H9 (cell line): Measurements from ENCODE around the gene CEMIP2. TPM values are rescaled to one million over a fixed set of nuclear protein-coding genes. Genes with fewer than 3 reads are reported as not detected.

ENCODE experiments used
- DNase-seq: peaks from one replicate; pipeline ENCODE4 v3.0.0-alpha.2; 2017
- H2AFZ ChIP-seq: one replicate; pipeline ENCODE4 v1.6.1; 2013; ENCODE audit warnings: mild to moderate bottlenecking, low read length, control low read depth, moderate library complexity
- H2AK5ac ChIP-seq: 2 replicates; pipeline ENCODE4 v1.6.1; 2013; ENCODE audit warnings: low read length, control low read depth, mixed read lengths; ENCODE audit not compliant: insufficient read length
- H2BK120ac ChIP-seq: one replicate; pipeline ENCODE4 v1.6.1; 2013; ENCODE audit warnings: low read depth, mild to moderate bottlenecking, low read length, control low read depth, inconsistent platforms; ENCODE audit not compliant: poor library complexity, severe bottlenecking
- H2BK12ac ChIP-seq: 2 replicates; pipeline ENCODE4 v1.6.1; 2013; ENCODE audit warnings: low read length, control low read depth, mixed read lengths, low read depth; ENCODE audit not compliant: insufficient read length
- H2BK15ac ChIP-seq: 2 replicates; pipeline ENCODE4 v1.6.1; 2013; ENCODE audit warnings: low read depth, low read length, control low read depth
- H2BK20ac ChIP-seq: one replicate; pipeline ENCODE4 v1.6.1; 2013; ENCODE audit warnings: low read depth, mild to moderate bottlenecking, low read length, control low read depth, inconsistent platforms; ENCODE audit not compliant: poor library complexity, severe bottlenecking
- H2BK5ac ChIP-seq: 2 replicates; pipeline ENCODE4 v1.6.1; 2013; ENCODE audit warnings: low read length, control low read depth, mixed read lengths; ENCODE audit not compliant: insufficient read length
- H3K14ac ChIP-seq: 2 replicates; pipeline ENCODE4 v1.6.1; 2013; ENCODE audit warnings: low read length, control low read depth; ENCODE audit not compliant: insufficient read depth
- H3K18ac ChIP-seq: 2 replicates; pipeline ENCODE4 v1.6.1; 2013; ENCODE audit warnings: low read depth, mild to moderate bottlenecking, mixed read lengths, low read length, control low read depth; ENCODE audit not compliant: insufficient read length
- H3K23ac ChIP-seq: 2 replicates; pipeline ENCODE4 v1.6.1; 2013; ENCODE audit warnings: low read length, control low read depth, mixed read lengths, low read depth; ENCODE audit not compliant: insufficient read length
- H3K23me2 ChIP-seq: 2 replicates; pipeline ENCODE4 v1.6.1; 2013; ENCODE audit warnings: low read depth, mild to moderate bottlenecking, mixed read lengths, low read length, control low read depth; ENCODE audit not compliant: insufficient read length, poor library complexity, severe bottlenecking
- H3K27ac ChIP-seq: 2 replicates; pipeline ENCODE4 v1.5.1; 2013; ENCODE audit warnings: low read length, control low read depth, mixed read lengths, low read depth; ENCODE audit not compliant: insufficient read length
- H3K27me3 ChIP-seq: 2 replicates; pipeline ENCODE4 v1.6.1; 2013; ENCODE audit warnings: low read length, control low read depth, inconsistent platforms; ENCODE audit not compliant: insufficient read depth
- H3K4ac ChIP-seq: 2 replicates; pipeline ENCODE4 v1.6.1; 2013; ENCODE audit warnings: low read depth, mild to moderate bottlenecking, control low read depth, inconsistent platforms, low read length, moderate library complexity
- H3K4me1 ChIP-seq: 2 replicates; pipeline ENCODE4 v1.6.1; 2013; ENCODE audit warnings: low read length, control low read depth, inconsistent platforms; ENCODE audit not compliant: insufficient read depth
- H3K4me2 ChIP-seq: 2 replicates; pipeline ENCODE4 v1.6.1; 2013; ENCODE audit warnings: low read length, control low read depth, mixed read lengths; ENCODE audit not compliant: insufficient read length, insufficient read depth
- H3K56ac ChIP-seq: 2 replicates; pipeline ENCODE4 v1.6.1; 2013; ENCODE audit warnings: low read depth, mild to moderate bottlenecking, mixed read lengths, low read length, control low read depth; ENCODE audit not compliant: insufficient read length
- H3K79me1 ChIP-seq: 2 replicates; pipeline ENCODE4 v1.6.1; 2013; ENCODE audit warnings: low read depth, mild to moderate bottlenecking, moderate library complexity, low read length, control low read depth, inconsistent platforms; ENCODE audit not compliant: insufficient read depth, poor library complexity, severe bottlenecking
- H3K79me2 ChIP-seq: 2 replicates; pipeline ENCODE4 v1.6.1; 2013; ENCODE audit warnings: low read length, control low read depth, inconsistent platforms; ENCODE audit not compliant: insufficient read depth
- H3K9ac ChIP-seq: 2 replicates; pipeline ENCODE4 v1.6.1; 2013; ENCODE audit warnings: low read length, control low read depth, mixed read lengths; ENCODE audit not compliant: insufficient read length; ENCODE audit errors: extremely low read depth
- H3K9me3 ChIP-seq: one replicate; pipeline ENCODE4 v1.6.1; 2013; ENCODE audit warnings: low read depth, low read length, inconsistent platforms; ENCODE audit not compliant: control insufficient read depth
- H3T11ph ChIP-seq: one replicate; pipeline ENCODE4 v1.6.1; 2013; ENCODE audit warnings: mild to moderate bottlenecking, low read length, control low read depth, inconsistent platforms
- H4K20me1 ChIP-seq: one replicate; pipeline ENCODE4 v1.6.1; 2013; ENCODE audit not compliant: control insufficient read depth, insufficient read length, insufficient read depth
- H4K5ac ChIP-seq: 2 replicates; pipeline ENCODE4 v1.6.1; 2013; ENCODE audit warnings: low read depth, mild to moderate bottlenecking, mixed read lengths, low read length, control low read depth; ENCODE audit not compliant: insufficient read length
- H4K8ac ChIP-seq: replicated peaks from 2 replicates; pipeline ENCODE4 v1.6.1; 2013; ENCODE audit warnings: low read length, control low read depth, mixed read lengths, low read depth; ENCODE audit not compliant: insufficient read length
- H4K91ac ChIP-seq: 2 replicates; pipeline ENCODE4 v1.6.1; 2013; ENCODE audit warnings: low read depth, mild to moderate bottlenecking, moderate library complexity, mixed read lengths, low read length, control low read depth; ENCODE audit not compliant: insufficient read length
- H3K27ac Mint-ChIP-seq, 3 experiments: 2 replicates in 2 of 3; 3 replicates in 1 of 3; pipeline ENCODE4 v1.8.0; 2020 to 2021; ENCODE audit warnings: mixed read lengths in 3 of 3, mild to moderate bottlenecking in 1 of 3, moderate library complexity in 1 of 3
- H3K27me3 Mint-ChIP-seq: 2 replicates; pipeline ENCODE4 v1.8.0; 2021; ENCODE audit warnings: low read depth, mild to moderate bottlenecking, moderate library complexity, mixed read lengths
- H3K36me3 Mint-ChIP-seq, 3 experiments: 2 replicates in 2 of 3; 3 replicates in 1 of 3; pipeline ENCODE4 v1.8.0; 2020 to 2021; ENCODE audit warnings: low read depth in 3 of 3, mixed read lengths in 3 of 3; ENCODE audit not compliant: insufficient read depth in 1 of 3
- H3K4me1 Mint-ChIP-seq, 2 experiments: 2 replicates each; pipeline ENCODE4 v1.8.0; 2020; ENCODE audit warnings: mixed read lengths in 2 of 2
- H3K4me3 Mint-ChIP-seq, 2 experiments: 2 replicates in 1 of 2; 3 replicates in 1 of 2; pipeline ENCODE4 v1.8.0; 2020 to 2021; ENCODE audit warnings: mild to moderate bottlenecking in 2 of 2, mixed read lengths in 2 of 2, moderate library complexity in 1 of 2
- H3K9me3 Mint-ChIP-seq, 2 experiments: 2 replicates in 1 of 2; 3 replicates in 1 of 2; pipeline ENCODE4 v1.8.0; 2020; ENCODE audit warnings: mild to moderate bottlenecking in 2 of 2, mixed read lengths in 2 of 2, moderate library complexity in 1 of 2
- CTCF ChIP-seq: fragments of 200-600 bp; sonication (generic); conservative IDR thresholded peaks from 3 replicates; pipeline ENCODE4 v1.8.0; 2021; ENCODE audit warnings: antibody characterized with exemption, mild to moderate bottlenecking
- WGBS: extraction: QIAGEN DNeasy Blood & Tissue Kit; methylation state at CpG from one replicate; pipeline ENCODE4 v1.1.7; 2013; ENCODE audit warnings: missing lambda C conversion rate, low lambda C conversion rate, mixed read lengths; ENCODE audit not compliant: insufficient read length; ENCODE audit errors: extremely low coverage; 5-methylcytosine and 5-hydroxymethylcytosine counted together
- total RNA-seq: library from RNA; stranded (reverse); gene quantifications from 2 replicates; pipeline ENCODE4 v1.2.1, GENCODE V29; 2021

CEMIP2 gene
- total RNA-seq, 1 experiment from 2014 or later: 77.2 TPM

- H3K27me3 ChIP-seq: no peaks in the 10 kb centered on the region; the same call in 1 of the 2 replicates
- no peak overlapping the region for H3K56ac ChIP-seq
- no peak overlapping the region for H3K9ac ChIP-seq
- no peak overlapping the region for H2BK12ac ChIP-seq
- H3K36me3 Mint-ChIP-seq: peaks cover 0 to 5% (median 2%) of the 10 kb centered on the region in 3 experiments; a peak in 2 of 7 replicates
- no peak overlapping the region for H2BK5ac ChIP-seq
- H3T11ph ChIP-seq: no peak overlapping the region
- no peaks in the 10 kb centered on the region; a peak in 1 of 5 replicates for H3K9me3 Mint-ChIP-seq
- H3K4ac ChIP-seq: no peak overlapping the region
- H3K14ac ChIP-seq: no peak overlapping the region
- H2AK5ac ChIP-seq: no peak overlapping the region
- peak overlapping the region; percentile 22 for H3K4me2 ChIP-seq
- peaks cover 66 to 73% of the 10 kb centered on the region in 2 experiments for H3K4me1 Mint-ChIP-seq
- H3K27ac ChIP-seq: no peak overlapping the region
- H3K27me3 Mint-ChIP-seq: peaks cover 9% of the 10 kb centered on the region
- peaks cover 13% of the 10 kb centered on the region; the same call in 1 of the 2 replicates for H3K4me1 ChIP-seq
- no peaks in the 10 kb centered on the region for H3K79me1 ChIP-seq
- peaks cover 9% of the 10 kb centered on the region; the same call in 1 of the 2 replicates for H3K79me2 ChIP-seq
- peak overlapping the region; percentile 2 to 9; a peak in 1 of 5 replicates for H3K4me3 Mint-ChIP-seq
- H2BK20ac ChIP-seq: no peak overlapping the region
- H4K20me1 ChIP-seq: no peaks in the 10 kb centered on the region
- no peak for TF ChIP-seq CTCF
- H3K23me2 ChIP-seq: peaks cover 18% of the 10 kb centered on the region
- no peak for DNase-seq
- H3K18ac ChIP-seq: no peak overlapping the region
- no peak overlapping the region for H2AFZ ChIP-seq
- peak overlapping the region in 1 of 3 experiments; percentile 4; a peak in 1 of 7 replicates for H3K27ac Mint-ChIP-seq
- WGBS: no CpG with 5 or more reads among the region's 2 CpGs
- no peak overlapping the region for H3K23ac ChIP-seq
- no peaks in the 10 kb centered on the region for H3K9me3 ChIP-seq
- no peak overlapping the region for H4K8ac ChIP-seq
- H4K91ac ChIP-seq: no peak overlapping the region
- no peak overlapping the region for H2BK120ac ChIP-seq
- no peak overlapping the region for H2BK15ac ChIP-seq
- H4K5ac ChIP-seq: no peak overlapping the region
These were observed 2.6 kb downstream of the CEMIP2 start for GRCh38 chr9:71765693-71766092.
